ENCODE results near the gene GINS2. TPM values are rescaled to one million over a fixed set of nuclear protein-coding genes. Genes with fewer than 3 reads are reported as not detected.

The GINS2 gene
- total and polyA plus RNA-seq, 2 donors (not counting 3 experiments of a cell fraction or from before 2014, with no cell fraction given), result 10.4 to 24.1 TPM

- FAIRE-seq, result peak; percentile 88
- Histone ChIP-seq H3K4me1 (ENCODE audit: control insufficient read depth, extremely low read depth, insufficient read depth, low read length) (no peaks in the 10 kb centered on the region), H3K9me1 (replicated peaks; ENCODE audit: control insufficient read depth, extremely low read depth, insufficient read depth, low read length) (no peaks in the 10 kb centered on the region), H3K4me3 (replicated peaks in 1 of 3; ENCODE audit: insufficient read depth in 1 of 3, low read depth in 1 of 3, low read length in 3 of 3) (no peak overlapping the region), H3K9ac (replicated peaks; ENCODE audit: extremely low read depth, insufficient read depth, low read length) (no peak overlapping the region), H4K20me1 (replicated peaks; ENCODE audit: control insufficient read depth, extremely low read depth, insufficient read depth, low read length) (no peaks in the 10 kb centered on the region), H2AFZ (ENCODE audit: low read depth, low read length) (no peak overlapping the region), H3K36me3 (ENCODE audit: control insufficient read depth in 2 of 2, extremely low read depth in 1 of 2, insufficient read depth in 2 of 2, low read length in 2 of 2) (no peaks in the 10 kb centered on the region), H3K27ac (ENCODE audit: insufficient read depth, low read depth, low read length) (no peak overlapping the region), H3K4me2 (ENCODE audit: insufficient read depth, low read length) (no peak overlapping the region), H3K9me3 (replicated peaks; ENCODE audit: control insufficient read depth, insufficient read depth, low read length) (no peaks in the 10 kb centered on the region), H3K79me2 (ENCODE audit: control insufficient read depth, insufficient read depth, low read length) (no peaks in the 10 kb centered on the region), H3K27me3 (ENCODE audit: control insufficient read depth in 2 of 2, insufficient read depth in 2 of 2, low read length in 2 of 2) (no peaks in the 10 kb centered on the region)
- dilution Hi-C loops (cut with MboI; ENCODE audit: extremely low pct_ligation_motif_present, low sequenced_read_pairs) (no loop called here), intact Hi-C loops (cut with micrococcal nuclease) (loop anchor here (1.0 kb wide), 2 partner anchors 14 to 58 kb away; no protein-coding TSS in a partner anchor)
- ChIA-PET POLR2A (no interaction called here), CTCF (interaction anchor here (0.6 to 8.2 kb wide), 10 partner anchors 10 to 212 kb away, joined by 3 to 119 read pairs (median 4); no protein-coding TSS in a partner anchor)
- peak; percentile 96 to 98 for TF ChIP-seq CTCF (IDR thresholded peaks at IDR 0.05; ENCODE audit: extremely low read depth in 1 of 2, insufficient read depth in 1 of 2, low read depth in 1 of 2, low read length in 2 of 2)
- TF ChIP-seq EZH2 (IDR thresholded peaks at IDR 0.05; ENCODE audit: borderline replicate concordance, low read depth, low read length, severe bottlenecking), result no peak
- no TSS peak for BruUV-seq (replicated peaks)
- DNase-seq (ENCODE audit: low read depth, low spot score), result peak; percentile 70
Measured at GRCh38 chr16:85659805-85660511, 28.8 kb downstream of the GINS2 start.

DNA sequence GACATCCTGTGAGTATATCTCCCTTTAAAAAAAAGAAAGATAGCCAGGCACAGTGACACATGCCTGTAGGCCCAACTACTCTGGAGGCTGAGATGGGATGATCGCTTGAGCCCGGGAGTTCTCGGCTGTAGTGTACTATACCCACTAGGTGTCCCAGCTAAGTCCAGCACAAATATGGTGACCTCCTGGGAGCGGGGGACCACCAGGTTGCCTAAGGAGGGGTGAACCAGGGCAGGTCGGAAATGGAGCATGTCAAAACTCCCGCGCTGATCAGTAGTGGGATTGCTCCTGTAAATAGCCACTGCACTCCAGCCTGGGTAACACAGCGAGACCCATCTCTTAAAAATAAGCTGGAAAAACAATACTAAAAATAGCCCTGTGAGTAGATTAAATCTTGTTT is 29.4 kb downstream of the GINS2 start:
- H3K36me3 ChIP-seq (ENCODE audit: control insufficient read depth in 2 of 2, extremely low read depth in 1 of 2, insufficient read depth in 2 of 2, low read length in 2 of 2), result no peaks in the 10 kb centered on the region

More for the DNA sequence above, 29.4 kb downstream of the GINS2 start:
- Histone ChIP-seq H3K9me3 (replicated peaks; ENCODE audit: control insufficient read depth, insufficient read depth, low read length) (no peaks in the 10 kb centered on the region), H3K27me3 (ENCODE audit: control insufficient read depth in 2 of 2, insufficient read depth in 2 of 2, low read length in 2 of 2) (no peaks in the 10 kb centered on the region), H3K27ac (ENCODE audit: insufficient read depth, low read depth, low read length) (no peak overlapping the region), H4K20me1 (replicated peaks; ENCODE audit: control insufficient read depth, extremely low read depth, insufficient read depth, low read length) (no peaks in the 10 kb centered on the region), H3K4me2 (ENCODE audit: insufficient read depth, low read length) (no peak overlapping the region), H3K4me3 (replicated peaks in 1 of 3; ENCODE audit: insufficient read depth in 1 of 3, low read depth in 1 of 3, low read length in 3 of 3) (no peak overlapping the region), H3K9me1 (replicated peaks; ENCODE audit: control insufficient read depth, extremely low read depth, insufficient read depth, low read length) (no peaks in the 10 kb centered on the region), H3K9ac (replicated peaks; ENCODE audit: extremely low read depth, insufficient read depth, low read length) (no peak overlapping the region), H3K4me1 (ENCODE audit: control insufficient read depth, extremely low read depth, insufficient read depth, low read length) (no peaks in the 10 kb centered on the region), H2AFZ (ENCODE audit: low read depth, low read length) (no peak overlapping the region), H3K79me2 (ENCODE audit: control insufficient read depth, insufficient read depth, low read length) (no peaks in the 10 kb centered on the region)
- DNase-seq (ENCODE audit: low read depth, low spot score) (no peak), FAIRE-seq (no peak)
- ChIA-PET POLR2A (no interaction called here), CTCF (interaction anchor here (0.6 to 8.2 kb wide), 13 partner anchors 9 to 357 kb away, joined by 3 to 119 read pairs (median 4); no protein-coding TSS in a partner anchor)
- TF ChIP-seq MAX (IDR thresholded peaks at IDR 0.05; ENCODE audit: insufficient read depth, insufficient read length), result no peak
- BruUV-seq (replicated peaks), result no TSS peak
- dilution Hi-C loops (cut with MboI; ENCODE audit: extremely low pct_ligation_motif_present, low sequenced_read_pairs), result no loop called here
- intact Hi-C loops (cut with micrococcal nuclease), result loop anchor here (1.0 kb wide), 2 partner anchors 15 to 59 kb away; no protein-coding TSS in a partner anchor

All from endothelial cell of umbilical vein (primary cell).